Panc1 (cell line): ENCODE measurements around the gene PPP1R1B. TPM values are rescaled to one million over a fixed set of nuclear protein-coding genes. Genes with fewer than 3 reads are reported as not detected.

Experiments
- ATAC-seq: fragments of 200-7000 bp; cut with Tn5 transposase; 2 replicates; pipeline ENCODE4 v1.9.1; 2020; ENCODE audit warnings: mild to moderate bottlenecking, moderate library complexity
- BruUV-seq: library from RNA; stranded (reverse); fragments of 400-500 nt; replicated peaks from 2 replicates; lab custom pipeline; 2021; lab: Mats Ljungman, UMichigan
- CTCF ChIA-PET: fragments of 300-600 bp; sonication (Branson Sonifier 250); formaldehyde crosslinking; loops from one replicate; lab custom pipeline; 2022; ENCODE audit warnings: antibody characterized with exemption; lab: Charles Lee
- POLR2A ChIA-PET: fragments of 300-600 bp; sonication (Branson Sonifier 250); formaldehyde crosslinking; loops from one replicate; lab custom pipeline; 2022; ENCODE audit warnings: antibody characterized with exemption; lab: Charles Lee
- DNase-seq: peaks from one replicate; pipeline ENCODE4 v3.0.0-alpha.2; 2010; ENCODE audit warnings: low read depth, low spot score
- H3K27ac ChIP-seq: 2 replicates; pipeline ENCODE4 v1.5.1; 2011; ENCODE audit warnings: mild to moderate bottlenecking, low read length, inconsistent platforms
- H3K27me3 ChIP-seq: fragments of 200-500 bp; sonication (Bioruptor generic); 2 replicates; pipeline ENCODE4 v1.6.0; 2014; ENCODE audit warnings: low read length, inconsistent platforms; ENCODE audit not compliant: control insufficient read depth, insufficient read depth
- H3K36me3 ChIP-seq: fragments of 200-500 bp; sonication (Bioruptor generic); 2 replicates; pipeline ENCODE4 v1.5.1; 2014; ENCODE audit warnings: inconsistent platforms, mild to moderate bottlenecking, low read length, moderate library complexity; ENCODE audit not compliant: control insufficient read depth, insufficient read depth
- H3K4me1 ChIP-seq: 2 replicates; pipeline ENCODE4 v1.5.1; 2011; ENCODE audit warnings: inconsistent platforms, mild to moderate bottlenecking, low read length, moderate library complexity; ENCODE audit not compliant: control insufficient read depth, insufficient read depth
- H3K4me3 ChIP-seq, 2 experiments: 2 replicates each; pipeline ENCODE4 v1.5.1; 2011 to 2012; ENCODE audit warnings: low read depth in 2 of 2, low read length in 2 of 2, mild to moderate bottlenecking in 2 of 2, inconsistent platforms in 1 of 2, moderate library complexity in 1 of 2
- H3K9me3 ChIP-seq: fragments of 200-500 bp; sonication (Bioruptor generic); 2 replicates; pipeline ENCODE4 v1.5.1; 2014; ENCODE audit warnings: low read depth, mild to moderate bottlenecking, inconsistent platforms, low read length, moderate library complexity; ENCODE audit not compliant: control insufficient read depth, insufficient read depth
- POLR2AphosphoS5 ChIP-seq: IDR thresholded peaks from 2 replicates; pipeline ENCODE4 v1.6.1; 2012; ENCODE audit warnings: mild to moderate bottlenecking, low read depth, low read length, moderate library complexity
- SIN3A ChIP-seq: IDR thresholded peaks from 2 replicates; pipeline ENCODE4 v1.6.1; 2012; ENCODE audit warnings: low read depth, mild to moderate bottlenecking, low read length, moderate library complexity, borderline replicate concordance; ENCODE audit not compliant: insufficient read depth
- TCF7L2 ChIP-seq: IDR thresholded peaks from 2 replicates; pipeline ENCODE4 v1.6.1; 2011; ENCODE audit warnings: mild to moderate bottlenecking, low read depth, low read length, inconsistent platforms
- in situ Hi-C: cut with HindIII; loops from 2 replicates; pipeline ENCODE4 v1.10.0; 2016; ENCODE audit warnings: low sequenced_read_pairs, low pct_unique_long_range_greater_than_20kb
- intact Hi-C: fragments of 100-400 bp; cut with micrococcal nuclease; formaldehyde crosslinking; loops from one replicate; pipeline ENCODE4 v1.10.0; 2022; ENCODE audit not compliant: unreplicated experiment
- total RNA-seq: library from RNA; stranded (reverse); gene quantifications from one replicate; pipeline ENCODE4 v1.2.1, GENCODE V29; 2021; ENCODE audit not compliant: unreplicated experiment
- TF ChIP-seq, protein P1 (sequence below): fragments of 450-650 bp; IDR thresholded peaks from 2 replicates; pipeline ENCODE4 v1.5.1; 2017; ENCODE audit warnings: mild to moderate bottlenecking
- TF ChIP-seq, protein P2 (sequence below), 2 experiments: IDR thresholded peaks; 2 replicates each; pipeline ENCODE4 v1.6.1; 2011 to 2012; ENCODE audit warnings: low read depth in 2 of 2, control low read depth in 1 of 2, low read length in 1 of 2, mild to moderate bottlenecking in 1 of 2, moderate library complexity in 1 of 2; ENCODE audit not compliant: insufficient read depth in 1 of 2

PPP1R1B gene
- total RNA-seq, 1 experiment from 2014 or later: 45.7 TPM

DNA sequence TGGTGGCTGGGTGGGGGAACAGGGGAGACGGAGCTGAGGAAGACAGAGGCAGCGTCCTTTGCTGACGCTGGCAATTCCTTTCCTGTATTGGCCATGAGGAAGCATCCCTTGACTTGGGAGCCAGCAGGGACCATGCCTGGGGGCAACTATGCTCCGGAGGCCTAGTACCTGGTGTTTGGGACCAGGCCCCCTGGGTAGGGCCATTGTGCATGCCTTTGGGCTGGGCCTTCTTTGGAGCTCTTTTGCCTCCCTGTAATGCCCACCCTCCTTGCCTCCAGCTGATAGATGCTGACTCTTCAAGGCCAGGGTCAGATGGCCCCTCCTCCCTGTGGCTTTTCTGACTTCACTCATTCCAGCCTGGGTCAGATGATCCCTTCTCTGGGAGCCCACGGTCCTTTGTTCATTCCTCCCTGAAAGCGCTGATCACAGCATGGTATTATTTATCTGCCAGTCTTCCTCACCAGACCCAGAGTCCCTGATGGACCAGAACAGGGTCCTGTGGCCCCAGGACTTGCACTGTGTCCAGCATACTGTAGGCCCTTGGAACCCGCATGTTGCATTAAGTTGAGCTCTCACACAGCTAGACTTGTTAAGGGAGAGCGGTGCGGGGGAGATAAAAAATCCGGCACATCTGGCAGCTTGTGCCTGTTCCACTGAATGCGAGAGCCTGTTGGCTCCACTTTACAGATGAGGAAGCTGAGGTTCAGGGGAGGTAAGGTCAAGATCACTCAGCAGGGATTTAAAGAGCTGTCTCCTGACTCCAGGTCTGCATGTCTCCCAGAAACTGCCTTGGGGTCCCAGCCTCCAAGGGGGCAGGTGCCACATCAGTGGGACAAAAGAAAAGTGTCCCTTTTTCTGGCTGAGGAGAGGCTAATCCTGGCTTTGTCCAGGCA, 13.1 kb downstream of the PPP1R1B start:
- TF ChIP-seq SIN3A: no peak
- TF ChIP-seq POLR2AphosphoS5: no peak
- Histone ChIP-seq H3K27ac (no peak overlapping the region), H3K9me3 (no peaks in the 10 kb centered on the region), H3K27me3 (no peaks in the 10 kb centered on the region), H3K4me3 (no peak overlapping the region), H3K36me3 (peaks cover 3% of the 10 kb centered on the region; the same call in 1 of the 2 replicates), H3K4me1 (peaks cover 47% of the 10 kb centered on the region)
- BruUV-seq: no TSS peak
- intact Hi-C loops (no loop called here), in situ Hi-C loops (no loop called here)
- ChIA-PET CTCF (interaction anchor here (1.1 to 1.4 kb wide), 2 partner anchors 13 to 14 kb away, joined by 3 read pairs; no protein-coding TSS in a partner anchor), POLR2A (no interaction called here)
- ATAC-seq: no peak
- DNase-seq: no peak

DNA sequence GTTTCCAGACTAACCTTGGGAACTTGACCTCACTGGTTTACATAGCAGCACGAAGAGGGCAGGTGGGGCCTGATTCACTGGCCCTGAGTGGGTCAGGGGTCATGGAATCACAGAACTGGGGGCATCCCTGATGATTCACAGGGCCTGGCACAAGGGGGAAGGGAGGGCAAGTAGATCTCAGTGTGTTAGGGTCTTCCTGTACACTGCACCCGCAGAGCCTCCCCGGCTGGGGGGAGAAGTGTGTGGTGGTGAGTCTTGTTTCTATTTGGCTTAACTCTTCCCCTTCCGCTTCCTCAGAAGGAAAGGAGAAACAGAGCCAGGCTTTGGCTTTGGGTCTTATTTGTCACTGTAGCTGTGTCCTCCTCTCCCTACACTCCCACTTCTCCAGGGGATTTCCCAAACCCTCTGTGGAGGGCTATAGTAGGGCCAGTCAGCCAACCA, 13.9 kb downstream of the PPP1R1B start:
- DNase-seq: no peak
- no TSS peak for BruUV-seq
- Histone ChIP-seq H3K4me1 (peaks cover 47% of the 10 kb centered on the region), H3K27me3 (no peaks in the 10 kb centered on the region), H3K27ac (no peak overlapping the region), H3K9me3 (no peaks in the 10 kb centered on the region), H3K36me3 (peaks cover 3% of the 10 kb centered on the region; the same call in 1 of the 2 replicates), H3K4me3 (no peak overlapping the region)
- in situ Hi-C loops: no loop called here
- TF ChIP-seq, protein P1, sequence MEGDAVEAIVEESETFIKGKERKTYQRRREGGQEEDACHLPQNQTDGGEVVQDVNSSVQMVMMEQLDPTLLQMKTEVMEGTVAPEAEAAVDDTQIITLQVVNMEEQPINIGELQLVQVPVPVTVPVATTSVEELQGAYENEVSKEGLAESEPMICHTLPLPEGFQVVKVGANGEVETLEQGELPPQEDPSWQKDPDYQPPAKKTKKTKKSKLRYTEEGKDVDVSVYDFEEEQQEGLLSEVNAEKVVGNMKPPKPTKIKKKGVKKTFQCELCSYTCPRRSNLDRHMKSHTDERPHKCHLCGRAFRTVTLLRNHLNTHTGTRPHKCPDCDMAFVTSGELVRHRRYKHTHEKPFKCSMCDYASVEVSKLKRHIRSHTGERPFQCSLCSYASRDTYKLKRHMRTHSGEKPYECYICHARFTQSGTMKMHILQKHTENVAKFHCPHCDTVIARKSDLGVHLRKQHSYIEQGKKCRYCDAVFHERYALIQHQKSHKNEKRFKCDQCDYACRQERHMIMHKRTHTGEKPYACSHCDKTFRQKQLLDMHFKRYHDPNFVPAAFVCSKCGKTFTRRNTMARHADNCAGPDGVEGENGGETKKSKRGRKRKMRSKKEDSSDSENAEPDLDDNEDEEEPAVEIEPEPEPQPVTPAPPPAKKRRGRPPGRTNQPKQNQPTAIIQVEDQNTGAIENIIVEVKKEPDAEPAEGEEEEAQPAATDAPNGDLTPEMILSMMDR: no peak
- TF ChIP-seq POLR2AphosphoS5: no peak
- TF ChIP-seq, protein P2, sequence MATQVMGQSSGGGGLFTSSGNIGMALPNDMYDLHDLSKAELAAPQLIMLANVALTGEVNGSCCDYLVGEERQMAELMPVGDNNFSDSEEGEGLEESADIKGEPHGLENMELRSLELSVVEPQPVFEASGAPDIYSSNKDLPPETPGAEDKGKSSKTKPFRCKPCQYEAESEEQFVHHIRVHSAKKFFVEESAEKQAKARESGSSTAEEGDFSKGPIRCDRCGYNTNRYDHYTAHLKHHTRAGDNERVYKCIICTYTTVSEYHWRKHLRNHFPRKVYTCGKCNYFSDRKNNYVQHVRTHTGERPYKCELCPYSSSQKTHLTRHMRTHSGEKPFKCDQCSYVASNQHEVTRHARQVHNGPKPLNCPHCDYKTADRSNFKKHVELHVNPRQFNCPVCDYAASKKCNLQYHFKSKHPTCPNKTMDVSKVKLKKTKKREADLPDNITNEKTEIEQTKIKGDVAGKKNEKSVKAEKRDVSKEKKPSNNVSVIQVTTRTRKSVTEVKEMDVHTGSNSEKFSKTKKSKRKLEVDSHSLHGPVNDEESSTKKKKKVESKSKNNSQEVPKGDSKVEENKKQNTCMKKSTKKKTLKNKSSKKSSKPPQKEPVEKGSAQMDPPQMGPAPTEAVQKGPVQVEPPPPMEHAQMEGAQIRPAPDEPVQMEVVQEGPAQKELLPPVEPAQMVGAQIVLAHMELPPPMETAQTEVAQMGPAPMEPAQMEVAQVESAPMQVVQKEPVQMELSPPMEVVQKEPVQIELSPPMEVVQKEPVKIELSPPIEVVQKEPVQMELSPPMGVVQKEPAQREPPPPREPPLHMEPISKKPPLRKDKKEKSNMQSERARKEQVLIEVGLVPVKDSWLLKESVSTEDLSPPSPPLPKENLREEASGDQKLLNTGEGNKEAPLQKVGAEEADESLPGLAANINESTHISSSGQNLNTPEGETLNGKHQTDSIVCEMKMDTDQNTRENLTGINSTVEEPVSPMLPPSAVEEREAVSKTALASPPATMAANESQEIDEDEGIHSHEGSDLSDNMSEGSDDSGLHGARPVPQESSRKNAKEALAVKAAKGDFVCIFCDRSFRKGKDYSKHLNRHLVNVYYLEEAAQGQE (IDR thresholded peaks at IDR 0.05; ENCODE audit: insufficient read depth in 1 of 2, low read depth in 2 of 2, low read length in 1 of 2): no peak
- TF ChIP-seq SIN3A: no peak
- no peak for TF ChIP-seq TCF7L2
- ChIA-PET CTCF (interaction anchor here (1.1 kb wide), 1 partner anchor 13 kb away, joined by 3 read pairs; no protein-coding TSS in a partner anchor), POLR2A (no interaction called here)
- intact Hi-C loops: no loop called here
- no peak for ATAC-seq
